Measurements from ENCODE around the gene LINC00305.

Gene LINC00305

DNA sequence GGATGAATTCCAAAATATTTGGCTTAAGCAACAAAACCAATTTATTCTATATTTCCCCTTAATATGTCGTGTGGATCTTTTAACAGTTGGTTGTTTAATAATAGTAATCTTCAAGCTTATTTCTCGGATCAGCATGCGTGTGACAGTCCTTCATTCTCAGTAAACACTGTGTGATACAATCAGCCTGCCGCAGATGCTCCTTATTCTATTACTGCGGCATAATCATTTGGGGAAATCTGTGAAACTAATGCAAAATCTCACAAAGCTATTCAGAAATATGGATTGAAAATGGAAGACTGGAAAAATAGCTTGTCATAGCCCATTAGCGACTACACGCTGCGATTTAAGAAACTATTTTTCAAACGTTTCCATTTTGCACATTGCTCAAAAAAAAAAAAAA is 36.9 kb downstream of the LINC00305 start:
- DNase-seq = no peak

GRCh38 chr18:64110692-64111480 is 38.0 kb downstream of the LINC00305 start:
- DNase-seq = no peak

- no peak for DNase-seq
These were observed 44.9 kb downstream of the LINC00305 start for GRCh38 chr18:64103986-64104385.

DNA sequence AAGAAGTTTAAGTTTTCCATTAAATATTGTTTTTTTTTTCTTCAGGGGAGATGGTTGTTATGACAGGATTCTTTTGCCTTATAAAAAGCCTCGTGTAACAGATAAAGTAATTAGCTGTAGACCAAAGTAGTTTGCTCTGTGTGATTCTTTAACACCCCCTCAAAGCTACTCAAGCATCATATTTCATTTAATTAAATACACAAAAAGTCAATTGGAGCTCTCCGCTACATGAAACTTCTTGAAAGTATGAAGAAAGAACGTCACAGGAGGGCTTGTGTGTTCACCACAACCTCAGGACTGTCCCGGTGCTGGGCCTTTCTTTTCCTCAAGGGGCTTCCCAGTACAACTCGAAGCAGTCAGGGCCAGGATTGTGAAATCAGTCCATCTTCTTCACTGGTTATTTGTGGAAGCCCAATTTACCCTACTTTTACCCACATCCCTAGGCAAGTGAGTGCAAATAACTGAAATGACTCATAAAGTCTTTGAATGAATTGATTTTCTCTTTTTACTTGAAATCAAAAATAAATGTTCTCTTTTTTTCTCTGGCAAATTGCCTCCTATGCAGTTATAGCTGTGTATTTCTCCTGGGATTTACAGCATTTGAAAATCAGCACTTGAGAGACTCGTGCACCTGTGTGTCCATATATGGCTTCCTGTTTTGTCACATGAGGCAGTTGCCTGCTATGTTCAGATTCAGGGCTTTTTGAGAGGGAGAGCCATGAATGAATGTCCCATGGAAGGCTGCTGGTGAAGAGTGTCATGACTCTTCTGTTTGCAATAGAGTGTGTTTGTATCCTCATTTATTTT is 48.6 kb downstream of the LINC00305 start:
- DNase-seq = no peak

- no peak for DNase-seq
These were observed 49.6 kb downstream of the LINC00305 start for GRCh38 chr18:64099244-64099643.

- DNase-seq = no peak
These were observed 51.4 kb downstream of the LINC00305 start for GRCh38 chr18:64097497-64097896.

GRCh38 chr18:64095056-64095455 is 53.8 kb downstream of the LINC00305 start:
- DNase-seq = no peak

GRCh38 chr18:64094210-64094609 is 54.7 kb downstream of the LINC00305 start:
- no peak for DNase-seq

DNA sequence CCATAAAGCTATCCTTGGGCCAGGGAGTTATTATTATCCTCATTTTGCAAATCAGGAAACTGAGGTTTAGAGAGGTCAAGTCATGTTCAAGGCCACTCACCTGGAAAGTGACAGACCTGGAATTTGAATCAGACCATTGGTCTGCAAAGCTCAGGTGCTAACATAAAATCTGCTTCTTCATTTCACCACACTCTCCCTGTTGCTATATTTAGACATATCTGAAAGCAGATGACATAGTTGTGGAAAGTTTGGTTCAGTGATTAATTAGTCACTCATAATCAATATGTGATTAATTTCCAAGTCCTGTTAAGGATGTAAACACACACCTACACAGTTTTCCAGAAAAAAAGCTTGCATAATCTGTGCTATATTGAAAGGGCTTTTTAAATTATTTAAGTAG is 57.4 kb downstream of the LINC00305 start:
- DNase-seq = no peak

GRCh38 chr18:64090876-64091275 is 58.0 kb downstream of the LINC00305 start:
- no peak for DNase-seq

GRCh38 chr18:64083916-64084315 is 65.0 kb downstream of the LINC00305 start:
- DNase-seq = no peak

DNA sequence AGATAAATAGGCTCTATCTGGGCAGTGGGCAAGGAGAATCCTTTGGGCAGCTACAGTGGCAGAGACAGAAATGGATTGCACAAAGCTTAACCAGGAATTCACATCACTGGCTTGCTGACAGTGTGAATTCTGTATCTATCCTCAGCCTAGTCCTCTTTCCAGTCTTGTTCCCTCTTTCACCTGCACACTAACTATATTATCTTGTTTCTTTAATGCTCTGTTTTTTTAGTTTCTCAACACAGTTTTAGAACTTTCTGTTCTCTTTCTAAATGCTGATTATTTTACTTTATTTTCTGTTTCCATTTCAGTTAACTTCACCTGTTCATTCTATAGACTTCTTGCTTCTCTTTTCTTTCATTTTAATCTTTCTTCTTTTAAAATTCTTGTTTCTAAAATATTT is 66.4 kb downstream of the LINC00305 start:
- no peak for DNase-seq

DNA sequence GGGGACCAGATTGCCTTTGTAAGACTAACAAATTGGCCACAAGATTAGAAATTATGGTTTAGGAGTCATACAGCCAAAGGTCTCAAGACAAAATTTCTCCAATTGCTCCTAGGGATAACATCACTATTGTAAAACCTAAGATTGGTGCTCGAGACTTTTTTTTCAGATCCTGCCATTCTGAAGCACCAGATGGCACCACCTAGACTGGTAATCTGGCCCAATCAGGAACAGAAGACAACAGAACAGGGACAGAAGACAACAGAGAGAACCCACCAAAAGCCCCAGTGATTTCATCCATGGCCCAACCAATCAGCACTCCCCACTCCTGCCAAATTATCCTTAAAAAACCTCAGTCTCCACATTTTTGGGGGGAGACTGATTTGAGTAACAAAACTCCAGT is 66.8 kb downstream of the LINC00305 start:
- DNase-seq = no peak

DNA sequence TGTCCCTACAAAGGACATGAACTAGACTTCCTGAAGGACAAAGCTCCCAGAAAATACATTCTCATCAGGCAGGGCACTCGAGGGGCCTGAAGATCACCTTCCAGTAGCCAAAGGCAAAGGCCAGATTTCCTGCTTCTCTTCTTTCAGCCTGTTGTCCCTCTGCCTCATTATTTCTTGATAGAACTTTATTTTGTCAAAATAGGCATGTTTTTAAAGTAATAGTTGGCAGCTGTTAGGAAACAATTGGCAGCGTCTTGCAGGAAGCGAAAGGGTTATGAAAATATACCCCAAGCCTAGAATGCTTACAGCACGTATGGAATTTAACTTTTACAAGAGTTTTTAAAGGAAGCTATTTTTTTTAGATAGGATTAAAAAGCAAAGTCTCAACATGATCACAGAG is 74.9 kb downstream of the LINC00305 start:
- no peak for DNase-seq

- no peak for DNase-seq
These were observed 93.9 kb downstream of the LINC00305 start for GRCh38 chr18:64055019-64055418.

- DNase-seq = no peak
These were observed 95.6 kb downstream of the LINC00305 start for GRCh38 chr18:64053246-64053645.

DNA sequence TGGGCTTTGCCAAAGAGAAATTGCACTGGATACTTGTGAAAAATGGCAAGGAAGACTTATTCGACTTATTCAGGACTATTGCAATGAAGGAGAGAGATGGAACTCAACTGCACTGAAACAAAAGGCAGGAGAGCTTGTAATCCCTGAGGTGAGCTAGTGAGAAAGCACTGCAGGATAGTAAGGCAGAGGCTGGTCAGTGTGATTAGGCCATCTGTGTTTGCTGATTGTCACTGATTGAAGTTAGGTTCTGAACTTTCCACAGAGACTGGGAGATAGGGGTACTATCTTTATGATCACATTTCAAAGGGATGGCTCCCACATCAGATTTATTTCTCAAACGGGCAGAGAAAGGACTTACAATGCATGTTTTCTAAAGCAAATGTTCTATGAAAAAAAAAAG is 96.1 kb downstream of the LINC00305 start:
- DNase-seq = no peak

- DNase-seq = no peak
These were observed 104.3 kb downstream of the LINC00305 start for GRCh38 chr18:64044616-64045015.

GRCh38 chr18:64042728-64043358 is 106.0 kb downstream of the LINC00305 start:
- DNase-seq = no peak

DNA sequence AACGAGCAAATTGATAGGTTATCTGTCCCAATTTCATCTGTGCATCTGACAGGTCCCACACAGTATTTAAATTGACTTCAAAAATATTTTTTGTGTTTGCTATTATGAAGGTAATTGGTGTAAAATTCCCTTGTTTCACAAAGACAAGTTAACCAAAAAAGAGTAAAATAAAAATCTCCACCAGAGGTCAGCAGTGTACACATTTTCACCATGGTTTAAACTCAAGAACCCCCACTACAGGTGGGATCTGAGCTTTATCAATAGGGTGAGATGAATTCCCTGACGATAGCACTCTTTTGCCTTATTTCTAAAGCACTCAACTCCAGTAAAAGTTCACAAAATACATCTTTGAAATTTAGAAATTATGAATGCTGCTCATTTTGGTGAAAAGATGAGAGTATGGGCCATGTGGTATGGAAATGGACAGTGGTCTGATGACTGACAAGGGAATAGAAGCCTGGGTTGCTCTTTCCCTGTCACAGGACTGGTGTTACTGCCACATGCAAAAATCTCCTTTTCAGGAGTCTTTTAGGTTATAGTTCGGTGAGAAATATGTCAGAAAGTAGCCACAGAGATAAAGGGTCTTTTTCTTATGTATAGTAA is 111.0 kb downstream of the LINC00305 start:
- no peak for DNase-seq

GRCh38 chr18:64032312-64032711 is 116.6 kb downstream of the LINC00305 start:
- DNase-seq = no peak

- no peak for DNase-seq
These were observed 117.5 kb downstream of the LINC00305 start for GRCh38 chr18:64031411-64031810.
